ENCODE results near the gene SDCCAG8.

- TF ChIP-seq, protein P1, sequence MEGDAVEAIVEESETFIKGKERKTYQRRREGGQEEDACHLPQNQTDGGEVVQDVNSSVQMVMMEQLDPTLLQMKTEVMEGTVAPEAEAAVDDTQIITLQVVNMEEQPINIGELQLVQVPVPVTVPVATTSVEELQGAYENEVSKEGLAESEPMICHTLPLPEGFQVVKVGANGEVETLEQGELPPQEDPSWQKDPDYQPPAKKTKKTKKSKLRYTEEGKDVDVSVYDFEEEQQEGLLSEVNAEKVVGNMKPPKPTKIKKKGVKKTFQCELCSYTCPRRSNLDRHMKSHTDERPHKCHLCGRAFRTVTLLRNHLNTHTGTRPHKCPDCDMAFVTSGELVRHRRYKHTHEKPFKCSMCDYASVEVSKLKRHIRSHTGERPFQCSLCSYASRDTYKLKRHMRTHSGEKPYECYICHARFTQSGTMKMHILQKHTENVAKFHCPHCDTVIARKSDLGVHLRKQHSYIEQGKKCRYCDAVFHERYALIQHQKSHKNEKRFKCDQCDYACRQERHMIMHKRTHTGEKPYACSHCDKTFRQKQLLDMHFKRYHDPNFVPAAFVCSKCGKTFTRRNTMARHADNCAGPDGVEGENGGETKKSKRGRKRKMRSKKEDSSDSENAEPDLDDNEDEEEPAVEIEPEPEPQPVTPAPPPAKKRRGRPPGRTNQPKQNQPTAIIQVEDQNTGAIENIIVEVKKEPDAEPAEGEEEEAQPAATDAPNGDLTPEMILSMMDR (IDR thresholded peaks at IDR 0.05) = no peak
- TF ChIP-seq POLR2A (IDR thresholded peaks at IDR 0.05) = no peak
Measured at GRCh38 chr1:243413431-243414151, 157.8 kb downstream of the SDCCAG8 start.
